Effector memory CD4-positive, alpha-beta T cell (primary cell): ENCODE data around the gene PAQR4.

Source experiments
- DNase-seq, 3 donors: peaks; one replicate each; pipeline ENCODE4 v3.0.0-alpha.2; 2020
- H3K27ac ChIP-seq: 2 replicates; pipeline ENCODE4 v1.7.0; 2013; ENCODE audit warnings: mild to moderate bottlenecking, low read length, moderate library complexity; ENCODE audit not compliant: insufficient read depth, poor library complexity, severe bottlenecking
- H3K27me3 ChIP-seq: replicated peaks from 2 replicates; pipeline ENCODE4 v1.7.0; 2013; ENCODE audit warnings: mild to moderate bottlenecking, low read length; ENCODE audit not compliant: insufficient read depth, control insufficient read depth, poor library complexity, severe bottlenecking
- H3K36me3 ChIP-seq: 2 replicates; pipeline ENCODE4 v1.7.0; 2013; ENCODE audit warnings: mild to moderate bottlenecking, low read length, moderate library complexity; ENCODE audit not compliant: control insufficient read depth, insufficient read depth
- H3K4me1 ChIP-seq: 2 replicates; pipeline ENCODE4 v1.7.0; 2013; ENCODE audit warnings: low read length, mild to moderate bottlenecking; ENCODE audit not compliant: control insufficient read depth, insufficient read depth, poor library complexity, severe bottlenecking
- H3K4me3 ChIP-seq: 2 replicates; pipeline ENCODE4 v1.7.0; 2013; ENCODE audit warnings: low read length, low read depth, mild to moderate bottlenecking; ENCODE audit not compliant: insufficient read depth, poor library complexity, severe bottlenecking
- H3K9me3 ChIP-seq: 2 replicates; pipeline ENCODE4 v1.7.0; 2013; ENCODE audit warnings: mild to moderate bottlenecking, low read length, moderate library complexity; ENCODE audit not compliant: control insufficient read depth

Gene PAQR4

DNA sequence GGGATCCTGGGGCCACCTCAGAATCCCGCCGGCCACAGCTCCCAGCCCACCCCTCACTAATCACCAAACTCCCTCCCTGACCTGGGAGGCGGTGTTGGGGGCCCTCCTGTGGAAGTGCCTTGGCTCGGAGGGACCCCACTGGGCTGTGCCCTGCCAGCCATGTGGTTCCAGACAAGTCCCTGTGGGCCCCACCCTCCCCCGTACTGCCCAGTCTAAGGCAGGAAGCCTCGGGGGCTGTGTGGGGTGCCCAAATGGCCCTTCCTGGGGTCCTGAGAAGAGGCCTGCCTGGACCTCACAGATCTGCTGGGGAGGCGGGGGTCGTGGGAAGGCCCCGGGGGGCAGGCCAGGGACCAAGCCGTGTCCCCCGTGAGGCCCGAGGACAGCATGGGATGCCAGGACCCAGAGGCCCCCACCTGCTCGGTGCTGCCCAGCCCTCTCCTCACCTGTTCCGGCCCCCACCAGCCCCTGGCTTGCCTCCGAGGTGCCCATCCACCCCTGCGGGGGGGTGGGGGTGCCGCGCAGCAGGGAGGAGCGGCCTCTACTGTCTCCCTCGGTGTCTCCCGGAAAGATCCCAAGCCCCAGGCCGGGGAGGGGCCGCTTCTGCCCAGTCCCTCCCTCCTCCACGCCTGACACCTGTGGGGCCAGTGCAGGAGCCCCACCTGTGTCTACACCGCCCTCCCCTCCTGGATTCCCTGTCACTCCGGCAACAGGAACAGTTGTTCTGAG is 14.3 kb upstream of the PAQR4 start:
- no peak overlapping the region for H3K4me3 ChIP-seq
- H3K27me3 ChIP-seq, result peaks cover 8% of the 10 kb centered on the region
- DNase-seq, result no peak
- H3K4me1 ChIP-seq, result no peaks in the 10 kb centered on the region
- no peak overlapping the region for H3K27ac ChIP-seq
- no peaks in the 10 kb centered on the region for H3K36me3 ChIP-seq
- no peaks in the 10 kb centered on the region for H3K9me3 ChIP-seq

DNA sequence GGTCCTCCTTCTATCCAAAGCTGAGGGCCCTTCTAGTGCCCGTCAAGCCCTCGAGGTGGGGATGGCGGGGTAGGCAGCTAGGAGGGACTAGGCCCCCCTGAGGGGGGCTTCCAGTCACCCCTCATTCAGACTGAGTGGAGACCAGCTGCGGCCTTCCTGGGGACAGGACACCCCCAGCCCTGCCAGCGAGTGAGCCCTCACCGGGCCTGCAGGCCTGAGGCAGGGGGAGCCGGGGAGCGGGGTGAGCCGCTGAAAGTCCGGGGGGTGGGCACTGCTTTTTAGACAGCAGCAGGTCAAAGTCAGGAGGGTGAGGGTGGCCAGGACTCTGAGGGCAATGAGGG is 13.7 kb upstream of the PAQR4 start:
- no peak for DNase-seq
- peaks cover 8% of the 10 kb centered on the region for H3K27me3 ChIP-seq
- no peaks in the 10 kb centered on the region for H3K36me3 ChIP-seq
- H3K27ac ChIP-seq, result no peak overlapping the region
- H3K4me1 ChIP-seq, result no peaks in the 10 kb centered on the region
- no peaks in the 10 kb centered on the region for H3K9me3 ChIP-seq
- no peak overlapping the region for H3K4me3 ChIP-seq

GRCh38 chr16:2955779-2956578 is 13.2 kb upstream of the PAQR4 start:
- Histone ChIP-seq H3K4me1 (no peaks in the 10 kb centered on the region), H3K27ac (no peak overlapping the region), H3K9me3 (no peaks in the 10 kb centered on the region), H3K36me3 (no peaks in the 10 kb centered on the region), H3K4me3 (no peak overlapping the region), H3K27me3 (peaks cover 8% of the 10 kb centered on the region)
- DNase-seq, result no peak

- H3K36me3 ChIP-seq, result no peaks in the 10 kb centered on the region
- no peaks in the 10 kb centered on the region for H3K4me1 ChIP-seq
- H3K4me3 ChIP-seq, result no peak overlapping the region
- no peaks in the 10 kb centered on the region for H3K9me3 ChIP-seq
- DNase-seq, result no peak
- H3K27me3 ChIP-seq, result peaks cover 8% of the 10 kb centered on the region
- no peak overlapping the region for H3K27ac ChIP-seq
Observed at GRCh38 chr16:2956579-2956956, 12.6 kb upstream of the PAQR4 start.

- H3K27ac ChIP-seq, result no peak overlapping the region
- no peak overlapping the region for H3K4me3 ChIP-seq
- no peaks in the 10 kb centered on the region for H3K9me3 ChIP-seq
- no peak for DNase-seq
- no peaks in the 10 kb centered on the region for H3K36me3 ChIP-seq
- H3K27me3 ChIP-seq, result peaks cover 33% of the 10 kb centered on the region
- H3K4me1 ChIP-seq, result peaks cover 18% of the 10 kb centered on the region
Observed at GRCh38 chr16:2959206-2959605, 9.9 kb upstream of the PAQR4 start.

GRCh38 chr16:2960183-2961010 is 8.8 kb upstream of the PAQR4 start:
- H3K27ac ChIP-seq, result no peak overlapping the region
- H3K36me3 ChIP-seq, result no peaks in the 10 kb centered on the region
- no peak for DNase-seq
- no peak overlapping the region for H3K4me3 ChIP-seq
- peaks cover 30% of the 10 kb centered on the region for H3K4me1 ChIP-seq
- H3K9me3 ChIP-seq, result no peaks in the 10 kb centered on the region
- H3K27me3 ChIP-seq, result peaks cover 43% of the 10 kb centered on the region

- Histone ChIP-seq H3K27ac (no peak overlapping the region), H3K9me3 (no peaks in the 10 kb centered on the region), H3K4me1 (peaks cover 48% of the 10 kb centered on the region), H3K27me3 (peaks cover 57% of the 10 kb centered on the region), H3K36me3 (no peaks in the 10 kb centered on the region), H3K4me3 (peak overlapping the region; percentile 12)
- DNase-seq, result no peak
Observed at GRCh38 chr16:2962334-2963073, 6.6 kb upstream of the PAQR4 start.

- Histone ChIP-seq H3K27me3 (peaks cover 64% of the 10 kb centered on the region), H3K27ac (no peak overlapping the region), H3K36me3 (no peaks in the 10 kb centered on the region), H3K9me3 (no peaks in the 10 kb centered on the region), H3K4me1 (peaks cover 54% of the 10 kb centered on the region), H3K4me3 (peak overlapping the region; percentile 49)
- DNase-seq, result peak in 1 of 3 donors; percentile 22
Observed at GRCh38 chr16:2963074-2963722, 6.0 kb upstream of the PAQR4 start.

DNA sequence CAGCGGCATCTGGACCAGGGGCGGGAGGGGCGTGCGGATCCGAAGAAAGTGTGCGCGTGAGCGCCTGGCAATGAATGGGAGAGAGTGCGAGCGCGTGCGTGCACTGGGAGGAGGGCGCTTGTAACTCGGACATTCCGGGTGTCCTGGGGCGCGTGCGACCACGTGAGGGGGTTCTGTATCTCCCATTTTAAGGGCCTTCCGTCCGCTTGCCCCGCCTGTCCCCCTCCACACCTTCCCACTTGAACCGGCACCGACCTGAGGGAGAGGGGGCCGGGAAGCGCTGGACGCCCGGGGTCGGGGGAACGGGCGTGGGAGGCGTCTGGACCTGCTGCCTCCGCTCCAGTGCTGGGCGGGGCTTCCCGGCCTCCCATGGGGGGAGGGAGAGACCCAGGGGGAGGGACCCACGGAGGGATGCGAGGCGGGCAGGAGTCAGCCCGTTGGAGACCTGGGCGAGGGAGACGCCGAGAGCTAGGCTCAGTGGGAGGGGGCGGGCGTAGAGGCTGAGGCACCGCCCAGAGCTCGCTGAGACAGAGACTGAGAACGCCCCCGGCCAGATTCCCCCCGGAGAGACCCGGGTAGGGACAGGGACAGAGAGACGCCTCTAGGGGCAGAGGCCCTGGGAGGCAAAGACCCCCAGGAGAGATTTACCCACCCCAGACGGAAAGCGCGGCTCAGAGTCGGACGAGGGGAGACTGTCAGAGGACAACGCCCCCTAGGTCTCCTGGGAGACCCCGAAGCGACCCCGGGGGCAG is 5.2 kb upstream of the PAQR4 start, which contains the start of gene KREMEN2:
TSS of gene KREMEN2 (plus strand) at position 553 of the 752 bp plus-strand sequence. CDS start 246 bp downstream, outside the sequence.
- Histone ChIP-seq H3K4me3 (peak within 1 kb of the TSS; percentile 49), H3K4me1 (peaks cover 61% of the 10 kb centered on the region), H3K36me3 (no peaks in the 10 kb centered on the region), H3K9me3 (no peaks in the 10 kb centered on the region), H3K27me3 (peaks cover 70% of the 10 kb centered on the region), H3K27ac (no peak within 1 kb of the TSS)
- no peak for DNase-seq
